HepG2 (cell line): ENCODE measurements around the gene ALDH16A1. TPM values are rescaled to one million over a fixed set of nuclear protein-coding genes. Genes with fewer than 3 reads are reported as not detected.

Experiments used
- FOXM1 ChIP-seq: sonication (generic); formaldehyde crosslinking; IDR thresholded peaks from 2 replicates; pipeline ENCODE4 v1.5.0; 2020; ENCODE audit warnings: missing genetic modification reagents
- HOXA7 ChIP-seq: sonication (generic); formaldehyde crosslinking; IDR thresholded peaks from 2 replicates; pipeline ENCODE4 v1.8.1; 2022; ENCODE audit warnings: mild to moderate bottlenecking, missing genetic modification reagents, moderate library complexity
- MAF1 ChIP-seq: sonication (generic); formaldehyde crosslinking; IDR thresholded peaks from 2 replicates; pipeline ENCODE4 v1.5.0; 2020; ENCODE audit warnings: missing genetic modification reagents, borderline replicate concordance
- MZF1 ChIP-seq: sonication (generic); formaldehyde crosslinking; IDR thresholded peaks from 2 replicates; pipeline ENCODE4 v1.8.1; 2023; ENCODE audit warnings: mild to moderate bottlenecking, missing genetic modification reagents, borderline replicate concordance
- NR2F2 ChIP-seq: IDR thresholded peaks from 2 replicates; pipeline ENCODE4 v1.6.1; 2012; ENCODE audit warnings: low read depth, inconsistent platforms, borderline replicate concordance
- RFXANK ChIP-seq: IDR thresholded peaks from 2 replicates; pipeline ENCODE4 v1.6.1; 2016
- SNRNP70 ChIP-seq: fragments of 200-400 bp; formaldehyde crosslinking; IDR thresholded peaks from 2 replicates; pipeline ENCODE4 v1.6.1; 2017; ENCODE audit warnings: mild to moderate bottlenecking, low read depth, low read length, moderate library complexity
- SRSF1 ChIP-seq: fragments of 200-400 bp; formaldehyde crosslinking; optimal IDR thresholded peaks from 2 replicates; pipeline ENCODE3; 2017; ENCODE audit warnings: mild to moderate bottlenecking, low read depth, low read length, moderate library complexity
- TGIF2 ChIP-seq: IDR thresholded peaks from 2 replicates; pipeline ENCODE4 v1.6.1; 2016; ENCODE audit warnings: control low read depth, missing compliant biosample characterization
- THYN1 ChIP-seq: sonication (generic); formaldehyde crosslinking; IDR thresholded peaks from 2 replicates; pipeline ENCODE4 v1.8.1; 2023; ENCODE audit warnings: low read depth, mild to moderate bottlenecking, moderate library complexity, missing genetic modification reagents, borderline replicate concordance
- ZBTB3 ChIP-seq: sonication (generic); formaldehyde crosslinking; IDR thresholded peaks from 2 replicates; pipeline ENCODE4 v1.4.0; 2020; ENCODE audit warnings: low read depth, mild to moderate bottlenecking, moderate library complexity, missing genetic modification reagents, borderline replicate concordance
- ZMYM4 ChIP-seq: sonication (generic); formaldehyde crosslinking; IDR thresholded peaks from 2 replicates; pipeline ENCODE4 v1.8.1; 2023; ENCODE audit warnings: mild to moderate bottlenecking, missing genetic modification reagents
- ZNF879 ChIP-seq: sonication (generic); formaldehyde crosslinking; IDR thresholded peaks from 2 replicates; pipeline ENCODE4 v1.8.1; 2023; ENCODE audit warnings: missing genetic modification reagents
- ZSCAN12 ChIP-seq: sonication (generic); formaldehyde crosslinking; IDR thresholded peaks from 2 replicates; pipeline ENCODE4 v1.9.0; 2021; ENCODE audit warnings: mild to moderate bottlenecking, missing genetic modification reagents
- ZSCAN29 ChIP-seq: sonication (generic); formaldehyde crosslinking; conservative IDR thresholded peaks from 2 replicates; pipeline ENCODE4 v1.4.0; 2020; ENCODE audit warnings: mild to moderate bottlenecking, missing genetic modification reagents
- polyA plus RNA-seq, 8 experiments: library from polyadenylated mRNA; depleted of rRNA in 3 of 8; stranded (reverse) in 7 of 8; unstranded in 1 of 8; fragments of >200 nt; fragmentation: Illumina TruSeq in 4 of 8; extraction: Trizol in 4 of 8; gene quantifications; 2 replicates each; pipeline versions ENCODE4 v1.2.1 to v1.2.3, GENCODE V29; 2011 to 2016; ENCODE audit warnings: low read depth in 4 of 8, missing spikeins in 1 of 8, mixed read lengths in 1 of 8; ENCODE audit not compliant: insufficient read depth in 1 of 8
- total RNA-seq, 5 experiments: library from RNA; depleted of rRNA; stranded (reverse); fragments of >200 nt; fragmentation: Illumina TruSeq; extraction: Trizol; gene quantifications; 2 replicates each; pipeline ENCODE4 v1.2.3, GENCODE V29; 2016; ENCODE audit warnings: low read depth in 1 of 5
- TF ChIP-seq, protein P1 (sequence below): sonication (generic); formaldehyde crosslinking; IDR thresholded peaks from 2 replicates; pipeline ENCODE4 v1.5.0; 2020; ENCODE audit warnings: missing genetic modification reagents
- TF ChIP-seq, protein P2 (sequence below): sonication (generic); formaldehyde crosslinking; IDR thresholded peaks from 2 replicates; pipeline ENCODE4 v1.4.0; 2020; ENCODE audit warnings: mild to moderate bottlenecking, low read depth, missing genetic modification reagents
- TF ChIP-seq, protein P3 (sequence below): sonication (generic); formaldehyde crosslinking; IDR thresholded peaks from 2 replicates; pipeline ENCODE4 v1.4.0; 2020; ENCODE audit warnings: missing genetic modification reagents, borderline replicate concordance
- TF ChIP-seq, protein P4 (sequence below): sonication (generic); formaldehyde crosslinking; conservative IDR thresholded peaks from 2 replicates; pipeline ENCODE4 v1.8.0; 2022; ENCODE audit warnings: low read depth, missing genetic modification reagents
- TF ChIP-seq, protein P5 (sequence below): IDR thresholded peaks from 2 replicates; pipeline ENCODE4 v1.4.0; 2020; ENCODE audit warnings: mild to moderate bottlenecking, missing genetic modification reagents

Gene ALDH16A1
- total and polyA plus RNA-seq, 2 of the 13 experiments (the other 11 are each of a cell fraction or from before 2014, with no cell fraction given) = 8.4 to 34.9 TPM

DNA sequence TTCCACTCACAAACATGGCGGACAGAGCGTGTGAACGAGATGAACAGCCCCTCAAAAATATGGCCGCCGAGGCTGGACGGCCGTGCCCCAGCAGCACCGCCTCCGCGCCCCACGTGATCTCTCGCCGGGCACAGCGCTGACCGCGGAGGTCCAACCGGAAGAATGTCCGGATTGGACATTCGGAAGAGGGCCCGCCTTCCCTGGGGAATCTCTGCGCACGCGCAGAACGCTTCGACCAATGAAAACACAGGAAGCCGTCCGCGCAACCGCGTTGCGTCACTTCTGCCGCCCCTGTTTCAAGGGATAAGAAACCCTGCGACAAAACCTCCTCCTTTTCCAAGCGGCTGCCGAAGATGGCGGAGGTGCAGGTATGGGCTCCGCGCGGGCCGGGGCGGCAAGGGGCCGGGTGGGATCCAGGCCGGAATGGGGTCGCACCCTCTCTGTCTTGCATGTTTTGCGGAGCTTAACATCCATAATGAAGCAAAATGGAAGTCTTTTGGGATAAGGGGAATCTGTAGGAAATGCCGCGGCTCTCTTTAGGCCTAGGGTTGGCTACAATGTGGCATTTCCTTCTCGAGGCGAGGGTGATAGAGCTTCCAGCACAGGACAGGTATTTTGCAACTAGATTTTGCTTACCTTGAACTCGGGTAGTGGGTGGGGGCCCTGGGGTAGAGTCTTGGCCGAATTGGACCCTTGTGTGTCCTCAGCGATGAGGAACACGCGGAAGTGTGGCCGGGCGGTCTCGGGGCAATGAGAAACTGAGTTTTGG, 34.4 kb downstream of the ALDH16A1 start, which contains the start of gene RPL13A (continued):
- TF ChIP-seq SNRNP70 (no peak), ZSCAN12 (CRISPR knock-in tag) (0 out of 2 replicates have a peak, but pooled peaks have one; percentile 30), HOXA7 (no peak), SRSF1 (peak; percentile 80), MAF1 (CRISPR knock-in tag) (peak; percentile 85; the same call in 1 of the 2 replicates), ZSCAN29 (no peak; the same call in 1 of the 2 replicates), ZMYM4 (CRISPR knock-in tag) (no peak; the same call in 1 of the 2 replicates), TGIF2 (CRISPR knock-in tag) (peak; percentile 38), FOXM1 (CRISPR knock-in tag) (peak; percentile 54; the same call in 1 of the 2 replicates), NR2F2 (peak; percentile 57; the same call in 1 of the 2 replicates), MZF1 (CRISPR knock-in tag) (no peak), THYN1 (CRISPR knock-in tag) (no peak), RFXANK (CRISPR knock-in tag) (peak; percentile 93; the same call in 1 of the 2 replicates), ZNF879 (CRISPR knock-in tag) (no peak), ZBTB3 (CRISPR knock-in tag) (no peak)
- TF ChIP-seq, protein P1, sequence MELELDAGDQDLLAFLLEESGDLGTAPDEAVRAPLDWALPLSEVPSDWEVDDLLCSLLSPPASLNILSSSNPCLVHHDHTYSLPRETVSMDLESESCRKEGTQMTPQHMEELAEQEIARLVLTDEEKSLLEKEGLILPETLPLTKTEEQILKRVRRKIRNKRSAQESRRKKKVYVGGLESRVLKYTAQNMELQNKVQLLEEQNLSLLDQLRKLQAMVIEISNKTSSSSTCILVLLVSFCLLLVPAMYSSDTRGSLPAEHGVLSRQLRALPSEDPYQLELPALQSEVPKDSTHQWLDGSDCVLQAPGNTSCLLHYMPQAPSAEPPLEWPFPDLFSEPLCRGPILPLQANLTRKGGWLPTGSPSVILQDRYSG = 0 out of 2 replicates have a peak, but pooled peaks have one; percentile 78
- TF ChIP-seq, protein P2, sequence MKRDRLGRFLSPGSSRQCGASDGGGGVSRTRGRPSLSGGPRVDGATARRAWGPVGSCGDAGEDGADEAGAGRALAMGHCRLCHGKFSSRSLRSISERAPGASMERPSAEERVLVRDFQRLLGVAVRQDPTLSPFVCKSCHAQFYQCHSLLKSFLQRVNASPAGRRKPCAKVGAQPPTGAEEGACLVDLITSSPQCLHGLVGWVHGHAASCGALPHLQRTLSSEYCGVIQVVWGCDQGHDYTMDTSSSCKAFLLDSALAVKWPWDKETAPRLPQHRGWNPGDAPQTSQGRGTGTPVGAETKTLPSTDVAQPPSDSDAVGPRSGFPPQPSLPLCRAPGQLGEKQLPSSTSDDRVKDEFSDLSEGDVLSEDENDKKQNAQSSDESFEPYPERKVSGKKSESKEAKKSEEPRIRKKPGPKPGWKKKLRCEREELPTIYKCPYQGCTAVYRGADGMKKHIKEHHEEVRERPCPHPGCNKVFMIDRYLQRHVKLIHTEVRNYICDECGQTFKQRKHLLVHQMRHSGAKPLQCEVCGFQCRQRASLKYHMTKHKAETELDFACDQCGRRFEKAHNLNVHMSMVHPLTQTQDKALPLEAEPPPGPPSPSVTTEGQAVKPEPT = no peak
- TF ChIP-seq, protein P3, sequence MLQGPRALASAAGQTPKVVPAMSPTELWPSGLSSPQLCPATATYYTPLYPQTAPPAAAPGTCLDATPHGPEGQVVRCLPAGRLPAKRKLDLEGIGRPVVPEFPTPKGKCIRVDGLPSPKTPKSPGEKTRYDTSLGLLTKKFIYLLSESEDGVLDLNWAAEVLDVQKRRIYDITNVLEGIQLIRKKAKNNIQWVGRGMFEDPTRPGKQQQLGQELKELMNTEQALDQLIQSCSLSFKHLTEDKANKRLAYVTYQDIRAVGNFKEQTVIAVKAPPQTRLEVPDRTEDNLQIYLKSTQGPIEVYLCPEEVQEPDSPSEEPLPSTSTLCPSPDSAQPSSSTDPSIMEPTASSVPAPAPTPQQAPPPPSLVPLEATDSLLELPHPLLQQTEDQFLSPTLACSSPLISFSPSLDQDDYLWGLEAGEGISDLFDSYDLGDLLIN (CRISPR knock-in tag) = no peak
- TF ChIP-seq, protein P4, sequence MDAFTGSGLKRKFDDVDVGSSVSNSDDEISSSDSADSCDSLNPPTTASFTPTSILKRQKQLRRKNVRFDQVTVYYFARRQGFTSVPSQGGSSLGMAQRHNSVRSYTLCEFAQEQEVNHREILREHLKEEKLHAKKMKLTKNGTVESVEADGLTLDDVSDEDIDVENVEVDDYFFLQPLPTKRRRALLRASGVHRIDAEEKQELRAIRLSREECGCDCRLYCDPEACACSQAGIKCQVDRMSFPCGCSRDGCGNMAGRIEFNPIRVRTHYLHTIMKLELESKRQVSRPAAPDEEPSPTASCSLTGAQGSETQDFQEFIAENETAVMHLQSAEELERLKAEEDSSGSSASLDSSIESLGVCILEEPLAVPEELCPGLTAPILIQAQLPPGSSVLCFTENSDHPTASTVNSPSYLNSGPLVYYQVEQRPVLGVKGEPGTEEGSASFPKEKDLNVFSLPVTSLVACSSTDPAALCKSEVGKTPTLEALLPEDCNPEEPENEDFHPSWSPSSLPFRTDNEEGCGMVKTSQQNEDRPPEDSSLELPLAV (CRISPR knock-in tag) = no peak
- TF ChIP-seq, protein P5, sequence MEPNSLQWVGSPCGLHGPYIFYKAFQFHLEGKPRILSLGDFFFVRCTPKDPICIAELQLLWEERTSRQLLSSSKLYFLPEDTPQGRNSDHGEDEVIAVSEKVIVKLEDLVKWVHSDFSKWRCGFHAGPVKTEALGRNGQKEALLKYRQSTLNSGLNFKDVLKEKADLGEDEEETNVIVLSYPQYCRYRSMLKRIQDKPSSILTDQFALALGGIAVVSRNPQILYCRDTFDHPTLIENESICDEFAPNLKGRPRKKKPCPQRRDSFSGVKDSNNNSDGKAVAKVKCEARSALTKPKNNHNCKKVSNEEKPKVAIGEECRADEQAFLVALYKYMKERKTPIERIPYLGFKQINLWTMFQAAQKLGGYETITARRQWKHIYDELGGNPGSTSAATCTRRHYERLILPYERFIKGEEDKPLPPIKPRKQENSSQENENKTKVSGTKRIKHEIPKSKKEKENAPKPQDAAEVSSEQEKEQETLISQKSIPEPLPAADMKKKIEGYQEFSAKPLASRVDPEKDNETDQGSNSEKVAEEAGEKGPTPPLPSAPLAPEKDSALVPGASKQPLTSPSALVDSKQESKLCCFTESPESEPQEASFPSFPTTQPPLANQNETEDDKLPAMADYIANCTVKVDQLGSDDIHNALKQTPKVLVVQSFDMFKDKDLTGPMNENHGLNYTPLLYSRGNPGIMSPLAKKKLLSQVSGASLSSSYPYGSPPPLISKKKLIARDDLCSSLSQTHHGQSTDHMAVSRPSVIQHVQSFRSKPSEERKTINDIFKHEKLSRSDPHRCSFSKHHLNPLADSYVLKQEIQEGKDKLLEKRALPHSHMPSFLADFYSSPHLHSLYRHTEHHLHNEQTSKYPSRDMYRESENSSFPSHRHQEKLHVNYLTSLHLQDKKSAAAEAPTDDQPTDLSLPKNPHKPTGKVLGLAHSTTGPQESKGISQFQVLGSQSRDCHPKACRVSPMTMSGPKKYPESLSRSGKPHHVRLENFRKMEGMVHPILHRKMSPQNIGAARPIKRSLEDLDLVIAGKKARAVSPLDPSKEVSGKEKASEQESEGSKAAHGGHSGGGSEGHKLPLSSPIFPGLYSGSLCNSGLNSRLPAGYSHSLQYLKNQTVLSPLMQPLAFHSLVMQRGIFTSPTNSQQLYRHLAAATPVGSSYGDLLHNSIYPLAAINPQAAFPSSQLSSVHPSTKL (CRISPR knock-in tag) = no peak
